ENCODE data around the gene SERF2.
"Not testable (repeated sequence)": the region's sequence is repeated elsewhere in the genome, so short reads cannot be mapped to it uniquely, and the experiment has no call there.

Gene SERF2

DNA sequence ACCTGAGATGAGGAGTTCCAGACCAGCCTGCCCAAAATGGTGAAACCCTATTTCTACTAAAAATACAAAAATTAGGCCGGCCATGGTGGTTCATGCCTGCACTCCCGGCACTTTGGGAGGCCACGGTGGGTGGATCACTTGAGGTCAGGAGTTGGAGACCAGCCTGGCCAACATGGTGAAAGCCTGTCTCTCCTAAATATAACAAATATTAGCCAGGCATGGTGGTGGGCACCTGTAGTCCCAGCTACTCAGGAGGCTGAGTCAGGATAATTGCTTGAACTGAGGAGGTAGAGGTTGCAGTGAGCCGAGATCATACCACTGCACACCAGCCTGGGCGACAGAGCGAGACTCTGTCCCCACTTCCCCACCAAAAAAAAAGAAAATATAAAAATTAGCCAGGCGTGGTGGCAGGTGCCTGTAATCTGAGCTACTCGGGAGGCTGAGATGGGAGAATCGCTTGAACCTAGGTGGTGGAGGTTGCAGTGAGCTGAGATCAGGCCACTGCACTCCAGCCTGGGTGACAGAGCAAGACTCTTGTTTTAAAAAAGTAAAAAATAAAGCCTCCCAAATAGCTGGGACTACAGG is 38.7 kb downstream of the SERF2 start:
- DNase-seq = not testable (repeated sequence)

DNA sequence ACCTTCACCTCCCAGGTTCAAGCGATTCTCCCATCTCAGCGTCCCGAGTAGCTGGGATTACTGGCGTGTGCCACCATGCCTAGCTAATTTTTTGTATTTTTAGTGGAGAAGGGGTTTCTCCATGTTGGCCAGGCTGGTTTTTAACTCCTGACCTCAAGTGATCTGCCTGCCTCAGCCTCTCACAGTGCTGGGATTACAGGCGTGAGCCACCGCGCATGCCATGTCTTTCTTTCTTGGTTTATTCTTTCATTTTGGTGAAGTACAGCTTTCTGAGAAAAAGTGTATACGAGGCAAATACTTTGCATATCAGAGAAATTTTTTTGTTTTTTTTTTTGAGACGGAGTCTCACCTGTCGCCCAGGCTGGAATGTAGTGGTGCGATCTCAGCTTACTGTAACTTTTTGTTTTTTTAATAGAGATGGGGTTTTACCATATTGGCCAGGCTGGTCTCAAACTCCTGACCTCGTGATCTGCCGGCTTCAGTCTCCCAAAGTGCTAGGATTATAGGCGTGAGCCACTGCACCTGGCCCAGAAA is 39.5 kb downstream of the SERF2 start:
- not testable (repeated sequence) for DNase-seq

- DNase-seq = not testable (repeated sequence)
Measured at GRCh38 chr15:43832485-43832884, 40.4 kb downstream of the SERF2 start.

- no peak for DNase-seq
Measured at GRCh38 chr15:43845421-43845820, 53.3 kb downstream of the SERF2 start.

Measured in NCI-H146 (cell line).